Vagina (tissue), 2 donors: Measurements from ENCODE around the gene LAMP2. TPM values are rescaled to one million over a fixed set of nuclear protein-coding genes. Genes with fewer than 3 reads are reported as not detected.

Experiments used
- DNase-seq, 2 donors: peaks; one replicate each; pipeline ENCODE4 v3.0.0-alpha.2; 2017; ENCODE audit errors: extremely low spot score in 2 of 2
- H3K27ac ChIP-seq: fragments of 200-600 bp; sonication (generic); one replicate; pipeline ENCODE4 v1.5.1; 2019
- H3K27me3 ChIP-seq: fragments of 200-600 bp; sonication (generic); one replicate; pipeline ENCODE4 v1.5.1; 2019
- H3K36me3 ChIP-seq, 2 donors: fragments of 200-600 bp; sonication (generic); one replicate each; pipeline ENCODE4 v1.5.1; 2017 to 2019
- H3K4me1 ChIP-seq: fragments of 200-600 bp; sonication (generic); one replicate; pipeline ENCODE4 v1.5.1; 2019
- H3K4me3 ChIP-seq, 2 donors: fragments of 200-600 bp; sonication (generic); 1 replicate in 1 of 2; 2 replicates in 1 of 2; pipeline ENCODE4 v1.5.1; 2016 to 2019
- H3K9me3 ChIP-seq: fragments of 200-600 bp; sonication (generic); one replicate; pipeline ENCODE4 v1.5.1; 2019
- POLR2A ChIP-seq, 2 donors: fragments of 450-650 bp; IDR thresholded peaks; one replicate each; pipeline ENCODE4 v1.6.1; 2017; ENCODE audit warnings: antibody characterized with exemption in 2 of 2, mild to moderate bottlenecking in 2 of 2, moderate library complexity in 2 of 2
- POLR2AphosphoS5 ChIP-seq, 2 donors: sonication (generic); formaldehyde crosslinking; IDR thresholded peaks; one replicate each; pipeline ENCODE4 v1.9.0; 2017; ENCODE audit warnings: antibody characterized with exemption in 2 of 2, mild to moderate bottlenecking in 2 of 2, low read depth in 1 of 2; ENCODE audit not compliant: insufficient read depth in 1 of 2
- intact Hi-C: fragments of 100-400 bp; cut with DNase I; formaldehyde crosslinking; loops from one replicate; pipeline ENCODE4 v1.15.1; 2023
- total RNA-seq: library from RNA; depleted of rRNA; stranded (reverse); fragments of >200 nt; gene quantifications from one replicate; pipeline ENCODE4 v1.2.3, GENCODE V29; 2016
- TF ChIP-seq, protein P1 (sequence below), 3 experiments: fragments of 450-650 bp in 2 of 3; fragments of 200-600 bp in 1 of 3; sonication (generic) in 1 of 3; IDR thresholded peaks; one replicate each; pipeline ENCODE4 v1.5.1; 2017 to 2019; ENCODE audit warnings: antibody characterized with exemption in 3 of 3, mild to moderate bottlenecking in 2 of 3, moderate library complexity in 2 of 3

Gene LAMP2
- total RNA-seq = 106 TPM

DNA sequence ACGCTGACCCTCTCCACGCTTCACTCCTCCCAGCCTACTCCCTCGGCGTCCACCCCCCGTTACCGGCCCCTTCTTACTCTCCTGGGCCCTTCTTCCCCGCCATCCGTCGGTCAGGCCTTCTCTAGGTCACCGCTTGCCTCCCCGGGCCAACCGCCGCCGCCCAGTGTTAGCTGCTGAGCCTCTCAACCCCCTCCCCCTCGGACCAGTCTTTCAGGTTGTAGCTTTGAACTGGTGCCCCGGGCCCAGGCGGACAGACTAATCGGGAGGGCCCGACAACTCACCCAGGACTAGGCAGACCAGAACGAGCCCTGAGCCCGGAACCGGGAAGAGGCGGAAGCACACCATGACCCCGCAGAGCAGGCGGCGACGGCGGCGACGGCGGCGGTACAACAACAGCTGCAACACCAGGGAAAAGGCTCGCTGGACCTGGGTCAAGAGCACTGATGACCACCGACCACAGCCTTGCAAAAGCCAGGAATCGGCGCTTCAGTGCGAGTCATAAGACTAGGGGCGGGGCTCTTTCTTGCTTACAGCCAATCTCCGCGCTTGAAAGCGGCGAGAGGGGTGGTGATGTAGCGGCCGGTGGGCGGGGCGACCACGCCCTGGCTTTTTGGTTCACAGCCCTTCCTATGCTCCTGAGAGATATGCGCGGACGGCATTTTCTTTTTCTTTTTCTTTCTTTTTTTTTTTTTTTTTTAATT is at the start of gene LAMP2:
TSS of gene LAMP2 (minus strand) at position 472 of the 701 bp plus-strand sequence. CDS start at position 345, 127 bp downstream.
- Histone ChIP-seq H3K9me3 (no peaks in the 10 kb centered on the region), H3K27me3 (no peaks in the 10 kb centered on the region), H3K27ac (peak within 1 kb of the TSS; percentile 88), H3K36me3 (no peaks in the 10 kb centered on the region), H3K4me3 (peak within 1 kb of the TSS; percentile 63 to 67), H3K4me1 (peaks cover 13% of the 10 kb centered on the region)
- DNase-seq = peak in 1 of 2 donors; percentile 92
- intact Hi-C loops = no loop called here
- peak; percentile 77 to 96 for TF ChIP-seq POLR2AphosphoS5 (IDR thresholded peaks at IDR 0.05; ENCODE audit: insufficient read depth in 1 of 2, low read depth in 1 of 2)
- TF ChIP-seq, protein P1, sequence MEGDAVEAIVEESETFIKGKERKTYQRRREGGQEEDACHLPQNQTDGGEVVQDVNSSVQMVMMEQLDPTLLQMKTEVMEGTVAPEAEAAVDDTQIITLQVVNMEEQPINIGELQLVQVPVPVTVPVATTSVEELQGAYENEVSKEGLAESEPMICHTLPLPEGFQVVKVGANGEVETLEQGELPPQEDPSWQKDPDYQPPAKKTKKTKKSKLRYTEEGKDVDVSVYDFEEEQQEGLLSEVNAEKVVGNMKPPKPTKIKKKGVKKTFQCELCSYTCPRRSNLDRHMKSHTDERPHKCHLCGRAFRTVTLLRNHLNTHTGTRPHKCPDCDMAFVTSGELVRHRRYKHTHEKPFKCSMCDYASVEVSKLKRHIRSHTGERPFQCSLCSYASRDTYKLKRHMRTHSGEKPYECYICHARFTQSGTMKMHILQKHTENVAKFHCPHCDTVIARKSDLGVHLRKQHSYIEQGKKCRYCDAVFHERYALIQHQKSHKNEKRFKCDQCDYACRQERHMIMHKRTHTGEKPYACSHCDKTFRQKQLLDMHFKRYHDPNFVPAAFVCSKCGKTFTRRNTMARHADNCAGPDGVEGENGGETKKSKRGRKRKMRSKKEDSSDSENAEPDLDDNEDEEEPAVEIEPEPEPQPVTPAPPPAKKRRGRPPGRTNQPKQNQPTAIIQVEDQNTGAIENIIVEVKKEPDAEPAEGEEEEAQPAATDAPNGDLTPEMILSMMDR (IDR thresholded peaks at IDR 0.05) = no peak
- TF ChIP-seq POLR2A (IDR thresholded peaks at IDR 0.05) = peak in 1 of 2 donors; percentile 80

GRCh38 chrX:120517936-120518335 is 48.8 kb upstream of the LAMP2 start:
- no peaks in the 10 kb centered on the region for H3K4me1 ChIP-seq
- TF ChIP-seq POLR2A (IDR thresholded peaks at IDR 0.05) = no peak
- no peak for TF ChIP-seq POLR2AphosphoS5 (IDR thresholded peaks at IDR 0.05; ENCODE audit: insufficient read depth in 1 of 2, low read depth in 1 of 2)
- TF ChIP-seq, protein P1 (IDR thresholded peaks at IDR 0.05) = no peak
- no peaks in the 10 kb centered on the region for H3K36me3 ChIP-seq
- DNase-seq = no peak
- H3K27me3 ChIP-seq = no peaks in the 10 kb centered on the region
- H3K27ac ChIP-seq = no peak overlapping the region
- H3K4me3 ChIP-seq = no peak overlapping the region
- intact Hi-C loops = no loop called here
- H3K9me3 ChIP-seq = no peaks in the 10 kb centered on the region

GRCh38 chrX:120514236-120514635 is 45.1 kb upstream of the LAMP2 start:
- no peaks in the 10 kb centered on the region for H3K36me3 ChIP-seq
- no peaks in the 10 kb centered on the region for H3K4me1 ChIP-seq
- no peak overlapping the region for H3K27ac ChIP-seq
- H3K27me3 ChIP-seq = no peaks in the 10 kb centered on the region
- TF ChIP-seq, protein P1 (IDR thresholded peaks at IDR 0.05) = no peak
- TF ChIP-seq POLR2AphosphoS5 (IDR thresholded peaks at IDR 0.05; ENCODE audit: insufficient read depth in 1 of 2, low read depth in 1 of 2) (no peak), POLR2A (IDR thresholded peaks at IDR 0.05) (no peak)
- no peak overlapping the region for H3K4me3 ChIP-seq
- DNase-seq = no peak
- intact Hi-C loops = no loop called here
- H3K9me3 ChIP-seq = no peaks in the 10 kb centered on the region

- H3K4me3 ChIP-seq = no peak overlapping the region
- DNase-seq = no peak
- TF ChIP-seq, protein P1 (IDR thresholded peaks at IDR 0.05) = no peak
- TF ChIP-seq POLR2A (IDR thresholded peaks at IDR 0.05) (no peak), POLR2AphosphoS5 (IDR thresholded peaks at IDR 0.05; ENCODE audit: insufficient read depth in 1 of 2, low read depth in 1 of 2) (no peak)
- H3K36me3 ChIP-seq = no peaks in the 10 kb centered on the region
- H3K9me3 ChIP-seq = no peaks in the 10 kb centered on the region
- no peaks in the 10 kb centered on the region for H3K4me1 ChIP-seq
- intact Hi-C loops = no loop called here
- H3K27me3 ChIP-seq = no peaks in the 10 kb centered on the region
- no peak overlapping the region for H3K27ac ChIP-seq
These were observed 43.5 kb upstream of the LAMP2 start for GRCh38 chrX:120512627-120513026.

DNA sequence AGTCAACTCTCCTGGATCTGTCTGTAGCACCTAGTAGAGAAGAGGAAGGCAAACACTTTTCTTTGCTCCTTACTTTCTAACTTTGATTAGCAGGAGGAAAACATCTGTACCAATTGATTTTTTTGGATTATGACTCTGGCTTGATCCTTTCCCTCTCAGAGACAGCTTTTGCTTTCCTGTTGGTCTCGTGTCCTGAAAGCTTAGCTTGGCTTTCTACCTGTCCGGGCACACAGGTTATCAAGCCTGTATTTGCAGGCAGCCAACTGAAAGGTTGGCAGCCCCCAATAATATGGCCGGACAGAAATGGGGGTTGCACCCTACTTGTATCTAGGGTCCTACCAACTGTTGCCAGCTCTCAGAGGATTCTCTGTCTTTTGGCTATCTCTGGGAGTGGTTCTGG is 43.1 kb upstream of the LAMP2 start:
- no peaks in the 10 kb centered on the region for H3K27me3 ChIP-seq
- no peaks in the 10 kb centered on the region for H3K4me1 ChIP-seq
- no peak overlapping the region for H3K27ac ChIP-seq
- no peak for DNase-seq
- H3K9me3 ChIP-seq = no peaks in the 10 kb centered on the region
- no peak for TF ChIP-seq POLR2AphosphoS5 (IDR thresholded peaks at IDR 0.05; ENCODE audit: insufficient read depth in 1 of 2, low read depth in 1 of 2)
- TF ChIP-seq, protein P1 (IDR thresholded peaks at IDR 0.05) = no peak
- no peak for TF ChIP-seq POLR2A (IDR thresholded peaks at IDR 0.05)
- H3K4me3 ChIP-seq = no peak overlapping the region
- H3K36me3 ChIP-seq = no peaks in the 10 kb centered on the region
- intact Hi-C loops = no loop called here
